Measurements from ENCODE around the gene MGMT. TPM values are rescaled to one million over a fixed set of nuclear protein-coding genes. Genes with fewer than 3 reads are reported as not detected.

Gene MGMT
- polyA plus RNA-seq, 4 donors = 9.8 to 22.4 (median 17.9) TPM

- H3K9me3 ChIP-seq (ENCODE audit: control insufficient read depth in 2 of 2, insufficient read depth in 1 of 2, low read depth in 1 of 2, low read length in 1 of 2) = peaks cover 0 to 2% of the 10 kb centered on the region in 2 donors
- H3K36me3 ChIP-seq (ENCODE audit: control insufficient read depth in 3 of 3, insufficient read depth in 2 of 3, low read depth in 1 of 3, low read length in 3 of 3) = peaks cover 0 to 20% (median 0%) of the 10 kb centered on the region in 3 donors
- FAIRE-seq (no peak), DNase-seq (no peak)
- no peaks in the 10 kb centered on the region for H3K4me1 ChIP-seq (ENCODE audit: control insufficient read depth in 3 of 3, insufficient read depth in 2 of 3, low read depth in 1 of 3, low read length in 2 of 3)
- H3K27me3 ChIP-seq (ENCODE audit: control insufficient read depth in 3 of 3, insufficient read depth in 3 of 3, low read length in 3 of 3) = no peaks in the 10 kb centered on the region
- WGBS, 3 donors = 72 to 91% (median 88%) methylated on average over 12 of the region's 12 CpGs
- H3K27ac ChIP-seq (ENCODE audit: low read depth in 1 of 3, low read length in 2 of 3) = no peak overlapping the region
- no peak overlapping the region for H3K4me3 ChIP-seq (ENCODE audit: low read depth in 1 of 3, low read length in 3 of 3)
Measured at GRCh38 chr10:129716211-129716681, 249.2 kb downstream of the MGMT start.

- Histone ChIP-seq H3K36me3 (ENCODE audit: control insufficient read depth in 3 of 3, insufficient read depth in 2 of 3, low read depth in 1 of 3, low read length in 3 of 3) (peaks cover 0 to 20% (median 0%) of the 10 kb centered on the region in 3 donors), H3K27me3 (ENCODE audit: control insufficient read depth in 3 of 3, insufficient read depth in 3 of 3, low read length in 3 of 3) (no peaks in the 10 kb centered on the region), H3K27ac (ENCODE audit: low read depth in 1 of 3, low read length in 2 of 3) (no peak overlapping the region), H3K4me3 (ENCODE audit: low read depth in 1 of 3, low read length in 3 of 3) (no peak overlapping the region), H3K4me1 (ENCODE audit: control insufficient read depth in 3 of 3, insufficient read depth in 2 of 3, low read depth in 1 of 3, low read length in 2 of 3) (no peaks in the 10 kb centered on the region), H3K9me3 (ENCODE audit: control insufficient read depth in 2 of 2, insufficient read depth in 1 of 2, low read depth in 1 of 2, low read length in 1 of 2) (peaks cover 0 to 2% of the 10 kb centered on the region in 2 donors)
- DNase-seq (no peak), FAIRE-seq (no peak)
- 96 to 99% (median 98%) methylated on average over 9 of the region's 9 CpGs for WGBS, 3 donors
Measured at GRCh38 chr10:129716881-129717280, 249.8 kb downstream of the MGMT start.

GRCh38 chr10:129717816-129718547 lies 250.9 kb downstream of the MGMT start:
- Histone ChIP-seq H3K9me3 (ENCODE audit: control insufficient read depth in 2 of 2, insufficient read depth in 1 of 2, low read depth in 1 of 2, low read length in 1 of 2) (peaks cover 0 to 2% of the 10 kb centered on the region in 2 donors), H3K27ac (ENCODE audit: low read depth in 1 of 3, low read length in 2 of 3) (no peak overlapping the region), H3K4me3 (ENCODE audit: low read depth in 1 of 3, low read length in 3 of 3) (no peak overlapping the region), H3K4me1 (ENCODE audit: control insufficient read depth in 3 of 3, insufficient read depth in 2 of 3, low read depth in 1 of 3, low read length in 2 of 3) (no peaks in the 10 kb centered on the region), H3K36me3 (ENCODE audit: control insufficient read depth in 3 of 3, insufficient read depth in 2 of 3, low read depth in 1 of 3, low read length in 3 of 3) (peaks cover 0 to 14% (median 0%) of the 10 kb centered on the region in 3 donors), H3K27me3 (ENCODE audit: control insufficient read depth in 3 of 3, insufficient read depth in 3 of 3, low read length in 3 of 3) (no peaks in the 10 kb centered on the region)
- 91 to 95% (median 93%) methylated on average over 14 of the region's 14 CpGs for WGBS, 3 donors
- no peak for DNase-seq
- FAIRE-seq = no peak

GRCh38 chr10:129718548-129719414 lies 251.7 kb downstream of the MGMT start:
- no peak for FAIRE-seq
- H3K27ac ChIP-seq (ENCODE audit: low read depth in 1 of 3, low read length in 2 of 3) = no peak overlapping the region
- H3K36me3 ChIP-seq (ENCODE audit: control insufficient read depth in 3 of 3, insufficient read depth in 2 of 3, low read depth in 1 of 3, low read length in 3 of 3) = peaks cover 0 to 12% (median 0%) of the 10 kb centered on the region in 3 donors
- H3K4me1 ChIP-seq (ENCODE audit: control insufficient read depth in 3 of 3, insufficient read depth in 2 of 3, low read depth in 1 of 3, low read length in 2 of 3) = no peaks in the 10 kb centered on the region
- no peaks in the 10 kb centered on the region for H3K27me3 ChIP-seq (ENCODE audit: control insufficient read depth in 3 of 3, insufficient read depth in 3 of 3, low read length in 3 of 3)
- H3K9me3 ChIP-seq (ENCODE audit: control insufficient read depth in 2 of 2, insufficient read depth in 1 of 2, low read depth in 1 of 2, low read length in 1 of 2) = peaks cover 0 to 2% of the 10 kb centered on the region in 2 donors
- DNase-seq = no peak
- no peak overlapping the region for H3K4me3 ChIP-seq (ENCODE audit: low read depth in 1 of 3, low read length in 3 of 3)
- 92 to 93% (median 93%) methylated on average over 25 of the region's 25 CpGs for WGBS, 3 donors

GRCh38 chr10:129719415-129719739 lies 252.3 kb downstream of the MGMT start:
- 96 to 98% (median 97%) methylated on average over 9 of the region's 9 CpGs for WGBS, 3 donors
- Histone ChIP-seq H3K27ac (ENCODE audit: low read depth in 1 of 3, low read length in 2 of 3) (no peak overlapping the region), H3K36me3 (ENCODE audit: control insufficient read depth in 3 of 3, insufficient read depth in 2 of 3, low read depth in 1 of 3, low read length in 3 of 3) (peaks cover 0 to 10% (median 0%) of the 10 kb centered on the region in 3 donors), H3K4me3 (ENCODE audit: low read depth in 1 of 3, low read length in 3 of 3) (no peak overlapping the region), H3K9me3 (ENCODE audit: control insufficient read depth in 2 of 2, insufficient read depth in 1 of 2, low read depth in 1 of 2, low read length in 1 of 2) (peaks cover 0 to 2% of the 10 kb centered on the region in 2 donors), H3K27me3 (ENCODE audit: control insufficient read depth in 3 of 3, insufficient read depth in 3 of 3, low read length in 3 of 3) (no peaks in the 10 kb centered on the region), H3K4me1 (ENCODE audit: control insufficient read depth in 3 of 3, insufficient read depth in 2 of 3, low read depth in 1 of 3, low read length in 2 of 3) (no peaks in the 10 kb centered on the region)
- FAIRE-seq = no peak
- no peak for DNase-seq

- no peaks in the 10 kb centered on the region for H3K27me3 ChIP-seq (ENCODE audit: control insufficient read depth in 3 of 3, insufficient read depth in 3 of 3, low read length in 3 of 3)
- FAIRE-seq = no peak
- H3K27ac ChIP-seq (ENCODE audit: low read depth in 1 of 3, low read length in 2 of 3) = no peak overlapping the region
- peak in 1 of 2 donors; percentile 9 for DNase-seq
- 73 to 92% (median 89%) methylated on average over 12 of the region's 12 CpGs for WGBS, 3 donors
- peaks cover 0 to 2% of the 10 kb centered on the region in 2 donors for H3K9me3 ChIP-seq (ENCODE audit: control insufficient read depth in 2 of 2, insufficient read depth in 1 of 2, low read depth in 1 of 2, low read length in 1 of 2)
- H3K4me1 ChIP-seq (ENCODE audit: control insufficient read depth in 3 of 3, insufficient read depth in 2 of 3, low read depth in 1 of 3, low read length in 2 of 3) = no peaks in the 10 kb centered on the region
- H3K4me3 ChIP-seq (ENCODE audit: low read depth in 1 of 3, low read length in 3 of 3) = no peak overlapping the region
- peaks cover 0 to 13% (median 0%) of the 10 kb centered on the region in 3 donors for H3K36me3 ChIP-seq (ENCODE audit: control insufficient read depth in 3 of 3, insufficient read depth in 2 of 3, low read depth in 1 of 3, low read length in 3 of 3)
Measured at GRCh38 chr10:129719889-129720590, 253.0 kb downstream of the MGMT start.

- H3K36me3 ChIP-seq (ENCODE audit: control insufficient read depth in 3 of 3, insufficient read depth in 2 of 3, low read depth in 1 of 3, low read length in 3 of 3) = peaks cover 0 to 11% (median 0%) of the 10 kb centered on the region in 3 donors
- DNase-seq = no peak
- no peaks in the 10 kb centered on the region for H3K27me3 ChIP-seq (ENCODE audit: control insufficient read depth in 3 of 3, insufficient read depth in 3 of 3, low read length in 3 of 3)
- FAIRE-seq = no peak
- peaks cover 0 to 16% of the 10 kb centered on the region in 2 donors for H3K9me3 ChIP-seq (ENCODE audit: control insufficient read depth in 2 of 2, insufficient read depth in 1 of 2, low read depth in 1 of 2, low read length in 1 of 2)
- no peaks in the 10 kb centered on the region for H3K4me1 ChIP-seq (ENCODE audit: control insufficient read depth in 3 of 3, insufficient read depth in 2 of 3, low read depth in 1 of 3, low read length in 2 of 3)
- no peak overlapping the region for H3K4me3 ChIP-seq (ENCODE audit: low read depth in 1 of 3, low read length in 3 of 3)
- WGBS, 3 donors = 95 to 99% (median 97%) methylated on average over 9 to 10 of the region's 10 CpGs
- H3K27ac ChIP-seq (ENCODE audit: low read depth in 1 of 3, low read length in 2 of 3) = no peak overlapping the region
Measured at GRCh38 chr10:129725011-129725410, 258.0 kb downstream of the MGMT start.

GRCh38 chr10:129725482-129725881 lies 258.4 kb downstream of the MGMT start:
- 93 to 96% (median 93%) methylated on average over 9 of the region's 9 CpGs for WGBS, 3 donors

More at GRCh38 chr10:129725482-129725881, 258.4 kb downstream of the MGMT start:
- peaks cover 0 to 8% (median 0%) of the 10 kb centered on the region in 3 donors for H3K36me3 ChIP-seq (ENCODE audit: control insufficient read depth in 3 of 3, insufficient read depth in 2 of 3, low read depth in 1 of 3, low read length in 3 of 3)
- DNase-seq (no peak), FAIRE-seq (no peak)
- peaks cover 0 to 14% of the 10 kb centered on the region in 2 donors for H3K9me3 ChIP-seq (ENCODE audit: control insufficient read depth in 2 of 2, insufficient read depth in 1 of 2, low read depth in 1 of 2, low read length in 1 of 2)
- H3K27ac ChIP-seq (ENCODE audit: low read depth in 1 of 3, low read length in 2 of 3) = no peak overlapping the region
- no peaks in the 10 kb centered on the region for H3K27me3 ChIP-seq (ENCODE audit: control insufficient read depth in 3 of 3, insufficient read depth in 3 of 3, low read length in 3 of 3)
- H3K4me1 ChIP-seq (ENCODE audit: control insufficient read depth in 3 of 3, insufficient read depth in 2 of 3, low read depth in 1 of 3, low read length in 2 of 3) = no peaks in the 10 kb centered on the region
- H3K4me3 ChIP-seq (ENCODE audit: low read depth in 1 of 3, low read length in 3 of 3) = no peak overlapping the region
